ENCODE measurements around the gene KCNG1. TPM values are rescaled to one million over a fixed set of nuclear protein-coding genes. Genes with fewer than 3 reads are reported as not detected.

KCNG1 gene
- total and polyA plus RNA-seq, 2 of the 13 experiments (the other 11 are each of a cell fraction or from before 2014, with no cell fraction given) = not detected

- ChIA-PET CTCF (ENCODE audit: low intra/inter-chr PET ratio, low total read pairs) (no interaction called here), POLR2A (no interaction called here)
- BruUV-seq (replicated peaks) = no TSS peak
- Histone ChIP-seq H3K4me1 (ENCODE audit: insufficient read depth, low read length) (no peaks in the 10 kb centered on the region), H3K36me3 (replicated peaks in 1 of 2; ENCODE audit: control insufficient read depth in 1 of 2, insufficient read depth in 2 of 2, low read length in 2 of 2) (no peaks in the 10 kb centered on the region), H3K27ac (ENCODE audit: extremely low read length, insufficient read depth, low read length) (no peak overlapping the region), H3K4me2 (ENCODE audit: low read depth, low read length) (no peak overlapping the region), H3K4me3 (replicated peaks in 1 of 3; ENCODE audit: insufficient read depth in 1 of 3, low read depth in 2 of 3, low read length in 3 of 3) (no peak overlapping the region), H3K79me2 (ENCODE audit: insufficient read depth, low read length) (no peaks in the 10 kb centered on the region), H3K9ac (ENCODE audit: insufficient read depth, low read depth, low read length) (no peak overlapping the region), H4K20me1 (ENCODE audit: insufficient read depth, low read length) (no peaks in the 10 kb centered on the region; the same call in 1 of the 2 replicates), H3K27me3 (ENCODE audit: control insufficient read depth in 1 of 2, insufficient read depth in 2 of 2, low read length in 2 of 2) (peaks cover 6 to 63% of the 10 kb centered on the region in 2 experiments; a peak in 4 of 5 replicates), H2AFZ (ENCODE audit: low read length) (no peak overlapping the region), H3K9me3 (ENCODE audit: low read length) (no peaks in the 10 kb centered on the region)
- in situ Hi-C loops (cut with HindIII; ENCODE audit: extremely low pct_ligation_motif_present, low pct_unique_long_range_greater_than_20kb) = no loop called here
- intact Hi-C loops (cut with micrococcal nuclease; ENCODE audit: unreplicated experiment) = no loop called here
- WGBS (ENCODE audit: low lambda C conversion rate) = 29% methylated on average over 9 of the region's 9 CpGs
- no peak for FAIRE-seq
- no peak for DNase-seq (ENCODE audit: low spot score)
- no peak for ATAC-seq
- TF ChIP-seq KLF6 (CRISPR knock-in tag; IDR thresholded peaks at IDR 0.05) (no peak), TEF (CRISPR knock-in tag; IDR thresholded peaks at IDR 0.05) (no peak), CREM (IDR thresholded peaks at IDR 0.05) (no peak), CREM (CRISPR knock-in tag; IDR thresholded peaks at IDR 0.05) (no peak), EZH2 (conservative IDR thresholded peaks at IDR 0.05; ENCODE audit: low read depth, low read length) (no peak), CEBPB (IDR thresholded peaks at IDR 0.05; ENCODE audit: borderline replicate concordance, low read depth, low read length) (no peak), DRAP1 (CRISPR knock-in tag; IDR thresholded peaks at IDR 0.05) (no peak), DR1 (CRISPR knock-in tag; IDR thresholded peaks at IDR 0.05) (no peak), TFDP2 (CRISPR knock-in tag; IDR thresholded peaks at IDR 0.05) (no peak), ZSCAN22 (CRISPR knock-in tag; IDR thresholded peaks at IDR 0.05) (no peak), ZNF780A (CRISPR knock-in tag; IDR thresholded peaks at IDR 0.05) (no peak), ZNF607 (CRISPR knock-in tag; IDR thresholded peaks at IDR 0.05; ENCODE audit: borderline replicate concordance) (no peak)
These were observed 6.4 kb downstream of the KCNG1 start for GRCh38 chr20:51016521-51016920.
